GM12878 (cell line): ENCODE measurements around the gene GAGE10. TPM values are rescaled to one million over a fixed set of nuclear protein-coding genes. Genes with fewer than 3 reads are reported as not detected.

Experiments used
- ATAC-seq: fragments of 200-7000 bp; cut with Tn5 transposase; 3 replicates; pipeline ENCODE4 v1.9.1; 2020; ENCODE audit warnings: mild to moderate bottlenecking, moderate library complexity
- BruUV-seq: library from RNA; stranded (reverse); fragments of 400-500 nt; replicated peaks from 2 replicates; lab custom pipeline; 2021; lab: Mats Ljungman, UMichigan
- CTCF ChIA-PET: fragments of 300-600 bp; sonication (Branson Sonifier 250); formaldehyde crosslinking; extraction: SDS; loops from one replicate; lab custom pipeline; 2021; ENCODE audit warnings: inconsistent platforms; lab: Yijun Ruan, JAX
- POLR2A ChIA-PET: fragments of 350-600 bp; formaldehyde crosslinking; extraction: SDS; loops from one replicate; lab custom pipeline; 2021; ENCODE audit warnings: inconsistent platforms; lab: Charles Lee
- RAD21 ChIA-PET: fragments of 300-600 bp; sonication (Branson Sonifier 250); formaldehyde crosslinking; loops from one replicate; lab custom pipeline; 2023; ENCODE audit warnings: antibody characterized with exemption; ENCODE audit not compliant: unreplicated experiment; lab: Charles Lee
- SMC1A ChIA-PET: fragments of 300-600 bp; sonication (Branson Sonifier 250); formaldehyde crosslinking; loops from one replicate; lab custom pipeline; 2023; ENCODE audit not compliant: unreplicated experiment, uncharacterized antibody; lab: Charles Lee
- DNase-seq: peaks from one replicate; pipeline ENCODE4 v3.0.0-alpha.2; 2011; ENCODE audit warnings: low read depth, low spot score
- FAIRE-seq: peaks from 3 replicates; lab custom pipeline; 2011; peaks lifted over from hg19 to GRCh38; lab: Jason Lieb, UNC
- H2AFZ ChIP-seq: 2 replicates; pipeline ENCODE4 v1.6.0; 2011; ENCODE audit warnings: low read depth, low read length, control low read depth; ENCODE audit not compliant: control insufficient read depth
- H3K27ac ChIP-seq: 2 replicates; pipeline ENCODE4 v1.5.1; 2011; ENCODE audit warnings: control low read depth; ENCODE audit not compliant: control insufficient read depth, insufficient read depth
- H3K27me3 ChIP-seq, 2 experiments: replicated peaks in 1 of 2; 2 replicates each; pipeline versions ENCODE4 v1.6.0 to v1.6.1; 2011; ENCODE audit warnings: low read length in 1 of 2; ENCODE audit not compliant: control insufficient read depth in 2 of 2, insufficient read depth in 2 of 2
- H3K36me3 ChIP-seq, 2 experiments: 2 replicates each; pipeline ENCODE4 v1.5.1; 2011; ENCODE audit warnings: low read length in 1 of 2; ENCODE audit not compliant: control insufficient read depth in 2 of 2, insufficient read depth in 2 of 2
- H3K4me1 ChIP-seq: 2 replicates; pipeline ENCODE4 v1.6.1; 2011; ENCODE audit warnings: mild to moderate bottlenecking, low read length, moderate library complexity, mixed read lengths; ENCODE audit not compliant: control insufficient read depth, insufficient read depth
- H3K4me2 ChIP-seq: 2 replicates; pipeline ENCODE4 v1.6.0; 2011; ENCODE audit warnings: control low read depth; ENCODE audit not compliant: control insufficient read depth, insufficient read depth
- H3K4me3 ChIP-seq: fragments of 200-600 bp; sonication (generic); 2 replicates; pipeline ENCODE4 v1.5.1; 2016
- H3K79me2 ChIP-seq: 2 replicates; pipeline ENCODE4 v1.6.0; 2011; ENCODE audit warnings: low read length; ENCODE audit not compliant: control insufficient read depth, insufficient read depth
- H3K9ac ChIP-seq: 2 replicates; pipeline ENCODE4 v1.8.0; 2011; ENCODE audit warnings: low read length, control low read depth, mixed read lengths; ENCODE audit not compliant: control insufficient read depth, insufficient read depth
- H3K9me3 ChIP-seq: replicated peaks from 3 replicates; pipeline ENCODE4 v1.5.1; 2011; ENCODE audit warnings: mild to moderate bottlenecking, low read length; ENCODE audit not compliant: control insufficient read depth, insufficient read depth
- H4K20me1 ChIP-seq: 2 replicates; pipeline ENCODE4 v1.6.0; 2011; ENCODE audit not compliant: control insufficient read depth, insufficient read depth
- ATF3 ChIP-seq: IDR thresholded peaks from 2 replicates; pipeline ENCODE4 v1.6.1; 2011; ENCODE audit warnings: low read depth, mild to moderate bottlenecking, low read length, moderate library complexity, borderline replicate concordance; ENCODE audit errors: extremely low read depth
- BCLAF1 ChIP-seq: fragments of 450-650 bp; IDR thresholded peaks from 2 replicates; pipeline ENCODE4 v1.6.1; 2017; ENCODE audit warnings: antibody characterized with exemption, mild to moderate bottlenecking, moderate library complexity
- CBFB ChIP-seq: IDR thresholded peaks from 2 replicates; pipeline ENCODE4 v1.6.1; 2016; ENCODE audit warnings: antibody characterized with exemption, low read depth
- GATAD2B ChIP-seq: fragments of 450-650 bp; conservative IDR thresholded peaks from 2 replicates; pipeline ENCODE4 v1.6.1; 2017; ENCODE audit warnings: low read depth, mild to moderate bottlenecking, moderate library complexity
- POLR2A ChIP-seq: IDR thresholded peaks from 2 replicates; pipeline ENCODE4 v1.6.1; 2011; ENCODE audit warnings: low read depth, mild to moderate bottlenecking, low read length
- RAD51 ChIP-seq: fragments of 450-650 bp; IDR thresholded peaks from 2 replicates; pipeline ENCODE4 v1.6.1; 2016; ENCODE audit warnings: moderate library complexity, mild to moderate bottlenecking, inconsistent platforms
- RELB ChIP-seq: fragments of 450-650 bp; IDR thresholded peaks from 2 replicates; pipeline ENCODE4 v1.6.1; 2017; ENCODE audit warnings: low read depth, mild to moderate bottlenecking, moderate library complexity
- SKIL ChIP-seq: fragments of 450-650 bp; IDR thresholded peaks from 2 replicates; pipeline ENCODE4 v1.6.1; 2017; ENCODE audit warnings: mild to moderate bottlenecking, low read depth, inconsistent platforms; ENCODE audit not compliant: poor library complexity, severe bottlenecking
- SMAD5 ChIP-seq: IDR thresholded peaks from 2 replicates; pipeline ENCODE4 v1.6.1; 2016; ENCODE audit warnings: antibody characterized with exemption, low read depth
- ZSCAN29 ChIP-seq: fragments of 450-650 bp; IDR thresholded peaks from 2 replicates; pipeline ENCODE4 v1.6.1; 2017; ENCODE audit warnings: mild to moderate bottlenecking, moderate library complexity
- WGBS: methylation state at CpG from one replicate; pipeline ENCODE4 v1.1.6; 2016; ENCODE audit warnings: low lambda C conversion rate; ENCODE audit not compliant: insufficient replicate concordance, insufficient coverage; ENCODE audit errors: missing lambda C conversion rate; 5-methylcytosine and 5-hydroxymethylcytosine counted together
- in situ Hi-C: fragments of 300-500 bp; cut with MboI; formaldehyde crosslinking; loops from 9 replicates; pipeline ENCODE4 v1.14.3; 2018; ENCODE audit warnings: mixed read lengths
- intact Hi-C: fragments of 100-400 bp; cut with micrococcal nuclease; formaldehyde crosslinking; loops from one replicate; pipeline ENCODE4 v1.14.2; 2022; ENCODE audit not compliant: unreplicated experiment
- polyA plus RNA-seq, 11 experiments: library from polyadenylated mRNA; depleted of rRNA in 4 of 11; unstranded in 6 of 11; stranded (reverse) in 5 of 11; fragments of >200 nt; fragmentation: Nextera tagmentation in 4 of 11; fragmentation: Illumina TruSeq in 1 of 11; extraction: Ambion mirVana in 4 of 11; extraction: Trizol in 1 of 11; gene quantifications; 1 replicate in 1 of 11; 2 replicates in 10 of 11; pipeline versions ENCODE4 v1.2.1 to v1.2.3, GENCODE V29; 2011 to 2016; ENCODE audit warnings: inconsistent platforms in 2 of 11, missing spikeins in 2 of 11, low read depth in 1 of 11
- total RNA-seq, 4 experiments: library from RNA; depleted of rRNA in 3 of 4; stranded (reverse); fragments of >200 nt in 3 of 4; fragmentation: Illumina TruSeq in 1 of 4; extraction: Trizol in 1 of 4; gene quantifications; 2 replicates each; pipeline versions ENCODE4 v1.2.1 to v1.2.3, GENCODE V29; 2013 to 2021

The GAGE10 gene
- total and polyA plus RNA-seq, 10 of the 15 experiments (the other 5 are each of a cell fraction or from before 2014, with no cell fraction given), result not detected

- FAIRE-seq (no peak), ATAC-seq (no peak), DNase-seq (no peak)
- no peaks in the 10 kb centered on the region for H3K9me3 ChIP-seq
- SMC1A ChIA-PET, result no interaction called here
- no peak overlapping the region for H3K4me3 ChIP-seq
- CTCF ChIA-PET, result interaction anchor here (0.9 kb wide), 1 partner anchor 71 kb away, joined by 3 read pairs; no protein-coding TSS in a partner anchor
- in situ Hi-C loops (no loop called here), intact Hi-C loops (no loop called here)
- no peaks in the 10 kb centered on the region for H4K20me1 ChIP-seq
- BruUV-seq, result no TSS peak
- H3K79me2 ChIP-seq, result no peaks in the 10 kb centered on the region
- H3K4me1 ChIP-seq, result no peaks in the 10 kb centered on the region
- no peak overlapping the region for H2AFZ ChIP-seq
- H3K27me3 ChIP-seq, result no peaks in the 10 kb centered on the region
- 60% methylated on average over 10 of the region's 10 CpGs for WGBS
- no peaks in the 10 kb centered on the region for H3K36me3 ChIP-seq
- no peak overlapping the region for H3K4me2 ChIP-seq
- no peak for TF ChIP-seq POLR2A
- no peak for TF ChIP-seq ATF3
- POLR2A ChIA-PET, result interaction anchor here (0.6 kb wide), 2 partner anchors 15 to 453 kb away, joined by 3 to 5 read pairs; no protein-coding TSS in a partner anchor
- no peak overlapping the region for H3K27ac ChIP-seq
- H3K9ac ChIP-seq, result no peak overlapping the region
- RAD21 ChIA-PET, result no interaction called here
Measured at GRCh38 chrX:49263631-49264030, 39.8 kb upstream of the GAGE10 start.

GRCh38 chrX:49264460-49264859 is 39.0 kb upstream of the GAGE10 start, which contains the start of gene FOXP3:
FOXP3 (minus strand) TSS chrX:49264710; CDS start chrX:49258505, 6,205 bp downstream.
- no peak within 1 kb of the TSS for H3K27ac ChIP-seq
- FAIRE-seq, result no peak
- ChIA-PET POLR2A (no interaction called here), SMC1A (no interaction called here), RAD21 (no interaction called here), CTCF (interaction anchor here (0.9 kb wide), 1 partner anchor 72 kb away, joined by 3 read pairs; no protein-coding TSS in a partner anchor)
- in situ Hi-C loops (no loop called here), intact Hi-C loops (no loop called here)
- no peaks in the 10 kb centered on the region for H4K20me1 ChIP-seq
- H3K4me2 ChIP-seq, result no peak within 1 kb of the TSS
- no peaks in the 10 kb centered on the region for H3K4me1 ChIP-seq
- H3K9me3 ChIP-seq, result no peaks in the 10 kb centered on the region; the same call in 2 of the 3 replicates
- H3K79me2 ChIP-seq, result no peaks in the 10 kb centered on the region
- no peak within 1 kb of the TSS for H2AFZ ChIP-seq
- no peak for DNase-seq
- no peaks in the 10 kb centered on the region for H3K36me3 ChIP-seq
- no TSS peak for BruUV-seq
- H3K4me3 ChIP-seq, result no peak within 1 kb of the TSS
- 65% methylated on average over 11 of the region's 11 CpGs for WGBS
- no peak within 1 kb of the TSS for H3K9ac ChIP-seq
- no peak for ATAC-seq
- H3K27me3 ChIP-seq, result no peaks in the 10 kb centered on the region
- TF ChIP-seq BCLAF1 (no peak), SMAD5 (no peak), GATAD2B (no peak), ZSCAN29 (no peak), RELB (no peak), RAD51 (no peak), SKIL (no peak), CBFB (no peak)
